ENCODE results near the gene ARNT2.

The ARNT2 gene

GRCh38 chr15:80619680-80620079, 215.5 kb downstream of the ARNT2 start:
- H3K4me3 ChIP-seq (ENCODE audit: low read length in 2 of 2), result no peak overlapping the region
- H3K27me3 ChIP-seq (ENCODE audit: control insufficient read depth in 1 of 2, insufficient read depth in 2 of 2, low read length in 2 of 2), result no peaks in the 10 kb centered on the region
- no peak overlapping the region for H3K9ac ChIP-seq (ENCODE audit: low read length in 2 of 2)

DNA sequence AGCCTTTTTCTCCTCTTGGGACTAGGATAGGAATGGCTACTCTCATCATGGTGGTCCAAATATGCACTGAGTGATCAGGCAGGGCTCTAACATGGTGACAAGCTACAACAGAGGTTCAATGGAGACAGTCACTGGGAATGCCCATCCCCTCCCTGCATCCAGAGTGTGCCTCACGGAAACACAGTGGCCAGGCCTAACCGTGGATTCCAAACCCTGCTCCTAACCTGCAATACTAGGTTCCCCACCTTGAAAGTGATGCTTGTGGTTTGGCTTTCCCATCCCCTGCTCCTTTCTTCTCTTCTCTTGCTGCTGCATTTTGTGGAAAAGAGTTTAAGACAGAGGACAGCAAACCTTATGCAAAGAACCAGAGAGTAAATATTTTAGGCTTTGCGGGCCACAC, 216.0 kb downstream of the ARNT2 start:
- H3K9me3 ChIP-seq (ENCODE audit: control insufficient read depth in 2 of 2, low read length in 2 of 2), result peaks cover 0 to 4% of the 10 kb centered on the region in 2 donors

More at GRCh38 chr15:80619680-80620079, 215.5 kb downstream of the ARNT2 start:
- H3K36me3 ChIP-seq (ENCODE audit: control insufficient read depth in 2 of 2, insufficient read depth in 2 of 2, low read length in 2 of 2), result no peaks in the 10 kb centered on the region
- H3K27ac ChIP-seq (ENCODE audit: low read length), result no peak overlapping the region
- peaks cover 0 to 4% of the 10 kb centered on the region in 2 donors for H3K9me3 ChIP-seq (ENCODE audit: control insufficient read depth in 2 of 2, low read length in 2 of 2)
- peaks cover 7% of the 10 kb centered on the region for H3K4me1 ChIP-seq (ENCODE audit: control insufficient read depth, insufficient read depth, low read length)

GRCh38 chr15:80620931-80621330, 216.7 kb downstream of the ARNT2 start:
- Histone ChIP-seq H3K4me3 (ENCODE audit: low read length in 2 of 2) (no peak overlapping the region), H3K9me3 (ENCODE audit: control insufficient read depth in 2 of 2, low read length in 2 of 2) (peaks cover 0 to 4% of the 10 kb centered on the region in 2 donors), H3K36me3 (ENCODE audit: control insufficient read depth in 2 of 2, insufficient read depth in 2 of 2, low read length in 2 of 2) (no peaks in the 10 kb centered on the region), H3K27ac (ENCODE audit: low read length) (no peak overlapping the region), H3K27me3 (ENCODE audit: control insufficient read depth in 1 of 2, insufficient read depth in 2 of 2, low read length in 2 of 2) (no peaks in the 10 kb centered on the region), H3K9ac (ENCODE audit: low read length in 2 of 2) (no peak overlapping the region), H3K4me1 (ENCODE audit: control insufficient read depth, insufficient read depth, low read length) (peaks cover 2% of the 10 kb centered on the region)

More for the DNA sequence above, 216.0 kb downstream of the ARNT2 start:
- no peaks in the 10 kb centered on the region for H3K36me3 ChIP-seq (ENCODE audit: control insufficient read depth in 2 of 2, insufficient read depth in 2 of 2, low read length in 2 of 2)
- no peaks in the 10 kb centered on the region for H3K27me3 ChIP-seq (ENCODE audit: control insufficient read depth in 1 of 2, insufficient read depth in 2 of 2, low read length in 2 of 2)
- H3K27ac ChIP-seq (ENCODE audit: low read length), result no peak overlapping the region
- H3K4me3 ChIP-seq (ENCODE audit: low read length in 2 of 2), result no peak overlapping the region
- H3K9ac ChIP-seq (ENCODE audit: low read length in 2 of 2), result no peak overlapping the region
- peaks cover 7% of the 10 kb centered on the region for H3K4me1 ChIP-seq (ENCODE audit: control insufficient read depth, insufficient read depth, low read length)

- no peaks in the 10 kb centered on the region for H3K36me3 ChIP-seq (ENCODE audit: control insufficient read depth in 2 of 2, insufficient read depth in 2 of 2, low read length in 2 of 2)
- peaks cover 0 to 4% of the 10 kb centered on the region in 2 donors for H3K9me3 ChIP-seq (ENCODE audit: control insufficient read depth in 2 of 2, low read length in 2 of 2)
Measured at GRCh38 chr15:80626643-80627120, 222.5 kb downstream of the ARNT2 start.

DNA sequence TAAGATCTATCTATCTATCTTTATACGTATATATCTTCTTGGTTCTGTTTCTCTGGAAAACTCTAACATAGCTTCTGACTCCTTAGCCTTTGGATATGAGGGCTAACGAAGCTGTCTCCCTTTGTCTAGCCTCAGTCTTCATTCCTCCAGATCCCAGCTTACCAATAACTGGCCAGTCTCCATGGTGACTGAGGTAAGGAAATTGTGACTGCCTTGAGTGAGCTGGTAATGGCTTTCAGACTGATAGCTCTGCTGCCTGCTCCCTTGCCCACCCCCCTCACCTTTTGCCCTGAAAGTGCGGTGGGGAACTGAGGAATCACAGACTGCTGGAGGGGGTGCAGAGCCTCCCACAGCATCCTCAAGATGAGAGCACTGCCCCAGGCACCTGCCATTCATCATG, 225.2 kb downstream of the ARNT2 start:
- H3K4me3 ChIP-seq (ENCODE audit: low read length in 2 of 2), result no peak overlapping the region
- H3K9me3 ChIP-seq (ENCODE audit: control insufficient read depth in 2 of 2, low read length in 2 of 2), result no peaks in the 10 kb centered on the region
- no peaks in the 10 kb centered on the region for H3K27me3 ChIP-seq (ENCODE audit: control insufficient read depth in 1 of 2, insufficient read depth in 2 of 2, low read length in 2 of 2)
- no peak overlapping the region for H3K27ac ChIP-seq (ENCODE audit: low read length)
- H3K4me1 ChIP-seq (ENCODE audit: control insufficient read depth, insufficient read depth, low read length), result no peaks in the 10 kb centered on the region
- no peaks in the 10 kb centered on the region for H3K36me3 ChIP-seq (ENCODE audit: control insufficient read depth in 2 of 2, insufficient read depth in 2 of 2, low read length in 2 of 2)
- no peak overlapping the region for H3K9ac ChIP-seq (ENCODE audit: low read length in 2 of 2)

More at GRCh38 chr15:80626643-80627120, 222.5 kb downstream of the ARNT2 start:
- H3K4me1 ChIP-seq (ENCODE audit: control insufficient read depth, insufficient read depth, low read length), result no peaks in the 10 kb centered on the region
- H3K27me3 ChIP-seq (ENCODE audit: control insufficient read depth in 1 of 2, insufficient read depth in 2 of 2, low read length in 2 of 2), result no peaks in the 10 kb centered on the region
- H3K4me3 ChIP-seq (ENCODE audit: low read length in 2 of 2), result no peak overlapping the region
- H3K27ac ChIP-seq (ENCODE audit: low read length), result no peak overlapping the region
- H3K9ac ChIP-seq (ENCODE audit: low read length in 2 of 2), result no peak overlapping the region

DNA sequence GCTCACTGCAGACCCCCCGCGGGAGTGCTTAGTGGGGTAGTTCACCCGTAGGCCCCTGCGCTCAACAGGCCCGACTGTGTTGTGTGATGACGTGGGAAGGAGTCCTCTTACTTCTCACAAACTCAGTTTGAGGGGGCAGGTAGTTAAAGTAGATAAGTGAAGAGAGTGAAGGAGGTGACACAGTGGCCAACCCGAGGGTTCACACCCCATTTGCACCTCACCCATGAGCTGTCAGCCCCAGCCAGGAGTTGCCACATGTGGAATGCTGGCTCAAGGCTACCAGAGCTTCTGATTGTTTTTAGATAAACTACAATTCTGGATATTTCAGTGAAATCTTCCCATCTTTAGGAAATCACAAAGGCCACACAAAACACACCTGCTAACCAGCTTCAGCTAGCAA, 226.8 kb downstream of the ARNT2 start:
- H3K4me1 ChIP-seq (ENCODE audit: control insufficient read depth, insufficient read depth, low read length), result no peaks in the 10 kb centered on the region
- H3K4me3 ChIP-seq (ENCODE audit: low read length in 2 of 2), result no peak overlapping the region
- no peaks in the 10 kb centered on the region for H3K27me3 ChIP-seq (ENCODE audit: control insufficient read depth in 1 of 2, insufficient read depth in 2 of 2, low read length in 2 of 2)
- H3K9me3 ChIP-seq (ENCODE audit: control insufficient read depth in 2 of 2, low read length in 2 of 2), result no peaks in the 10 kb centered on the region
- H3K27ac ChIP-seq (ENCODE audit: low read length), result no peak overlapping the region
- no peaks in the 10 kb centered on the region for H3K36me3 ChIP-seq (ENCODE audit: control insufficient read depth in 2 of 2, insufficient read depth in 2 of 2, low read length in 2 of 2)
- no peak overlapping the region for H3K9ac ChIP-seq (ENCODE audit: low read length in 2 of 2)

DNA sequence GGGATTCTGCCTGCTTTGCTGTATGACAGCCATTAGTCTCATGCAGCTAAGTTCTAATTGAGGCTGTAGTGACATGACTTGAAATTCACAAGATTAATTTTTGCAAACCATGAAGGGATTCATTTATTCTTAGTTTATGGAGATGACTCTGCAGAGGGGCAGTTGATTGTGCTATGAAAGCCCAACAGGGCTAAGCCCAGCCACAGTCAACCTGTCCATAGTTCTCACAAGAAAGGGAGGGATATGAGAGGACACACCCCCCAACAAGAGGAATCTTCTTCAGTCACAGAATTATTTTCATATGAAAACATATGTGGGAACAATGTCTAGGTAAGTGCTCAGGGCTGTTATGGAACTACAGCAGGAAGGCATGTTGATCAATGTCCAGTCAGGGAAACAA, 229.0 kb downstream of the ARNT2 start:
- H3K4me3 ChIP-seq (ENCODE audit: low read length in 2 of 2), result no peak overlapping the region
- no peak overlapping the region for H3K27ac ChIP-seq (ENCODE audit: low read length)
- no peaks in the 10 kb centered on the region for H3K27me3 ChIP-seq (ENCODE audit: control insufficient read depth in 1 of 2, insufficient read depth in 2 of 2, low read length in 2 of 2)
- H3K9me3 ChIP-seq (ENCODE audit: control insufficient read depth in 2 of 2, low read length in 2 of 2), result no peaks in the 10 kb centered on the region
- no peaks in the 10 kb centered on the region for H3K36me3 ChIP-seq (ENCODE audit: control insufficient read depth in 2 of 2, insufficient read depth in 2 of 2, low read length in 2 of 2)
- H3K4me1 ChIP-seq (ENCODE audit: control insufficient read depth, insufficient read depth, low read length), result no peaks in the 10 kb centered on the region
- H3K9ac ChIP-seq (ENCODE audit: low read length in 2 of 2), result no peak overlapping the region

DNA sequence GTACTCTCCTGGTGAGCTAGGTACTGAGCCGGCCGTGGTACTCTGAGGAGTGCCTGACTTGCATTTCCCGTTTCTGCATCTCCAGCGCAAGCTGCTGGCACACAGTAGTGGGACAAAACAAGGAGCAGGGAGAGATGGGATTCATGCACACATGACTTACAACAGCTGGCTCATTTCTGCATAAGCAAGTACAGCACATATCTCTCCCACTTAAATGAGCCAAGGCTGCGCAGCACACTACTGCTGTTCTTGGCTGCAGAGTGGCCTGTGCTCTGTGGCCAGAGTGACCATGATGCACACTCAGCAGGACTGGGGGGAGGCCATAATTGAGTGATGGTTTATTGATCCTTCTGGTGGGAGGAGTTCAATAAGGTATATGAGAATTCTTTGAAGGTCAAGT, 231.8 kb downstream of the ARNT2 start:
- H3K9me3 ChIP-seq (ENCODE audit: control insufficient read depth in 2 of 2, low read length in 2 of 2), result peaks cover 0 to 8% of the 10 kb centered on the region in 2 donors
- H3K36me3 ChIP-seq (ENCODE audit: control insufficient read depth in 2 of 2, insufficient read depth in 2 of 2, low read length in 2 of 2), result no peaks in the 10 kb centered on the region
- H3K27ac ChIP-seq (ENCODE audit: low read length), result no peak overlapping the region
- no peaks in the 10 kb centered on the region for H3K27me3 ChIP-seq (ENCODE audit: control insufficient read depth in 1 of 2, insufficient read depth in 2 of 2, low read length in 2 of 2)
- no peaks in the 10 kb centered on the region for H3K4me1 ChIP-seq (ENCODE audit: control insufficient read depth, insufficient read depth, low read length)
- no peak overlapping the region for H3K4me3 ChIP-seq (ENCODE audit: low read length in 2 of 2)
- no peak overlapping the region for H3K9ac ChIP-seq (ENCODE audit: low read length in 2 of 2)

- no peaks in the 10 kb centered on the region for H3K36me3 ChIP-seq (ENCODE audit: control insufficient read depth in 2 of 2, insufficient read depth in 2 of 2, low read length in 2 of 2)
- H3K9me3 ChIP-seq (ENCODE audit: control insufficient read depth in 2 of 2, low read length in 2 of 2), result peaks cover 0 to 10% of the 10 kb centered on the region in 2 donors
- H3K4me3 ChIP-seq (ENCODE audit: low read length in 2 of 2), result no peak overlapping the region
- H3K27me3 ChIP-seq (ENCODE audit: control insufficient read depth in 1 of 2, insufficient read depth in 2 of 2, low read length in 2 of 2), result no peaks in the 10 kb centered on the region
- H3K27ac ChIP-seq (ENCODE audit: low read length), result no peak overlapping the region
- H3K9ac ChIP-seq (ENCODE audit: low read length in 2 of 2), result no peak overlapping the region
- H3K4me1 ChIP-seq (ENCODE audit: control insufficient read depth, insufficient read depth, low read length), result no peaks in the 10 kb centered on the region
Measured at GRCh38 chr15:80636675-80637074, 232.5 kb downstream of the ARNT2 start.

GRCh38 chr15:80637747-80638146, 233.6 kb downstream of the ARNT2 start:
- no peaks in the 10 kb centered on the region for H3K36me3 ChIP-seq (ENCODE audit: control insufficient read depth in 2 of 2, insufficient read depth in 2 of 2, low read length in 2 of 2)
- H3K9me3 ChIP-seq (ENCODE audit: control insufficient read depth in 2 of 2, low read length in 2 of 2), result peaks cover 0 to 10% of the 10 kb centered on the region in 2 donors
- H3K27ac ChIP-seq (ENCODE audit: low read length), result no peak overlapping the region
- H3K9ac ChIP-seq (ENCODE audit: low read length in 2 of 2), result no peak overlapping the region
- no peaks in the 10 kb centered on the region for H3K27me3 ChIP-seq (ENCODE audit: control insufficient read depth in 1 of 2, insufficient read depth in 2 of 2, low read length in 2 of 2)
- H3K4me1 ChIP-seq (ENCODE audit: control insufficient read depth, insufficient read depth, low read length), result no peaks in the 10 kb centered on the region
- H3K4me3 ChIP-seq (ENCODE audit: low read length in 2 of 2), result no peak overlapping the region

- Histone ChIP-seq H3K27ac (ENCODE audit: low read length) (no peak overlapping the region), H3K4me3 (ENCODE audit: low read length in 2 of 2) (no peak overlapping the region), H3K9me3 (ENCODE audit: control insufficient read depth in 2 of 2, low read length in 2 of 2) (peaks cover 0 to 10% of the 10 kb centered on the region in 2 donors), H3K27me3 (ENCODE audit: control insufficient read depth in 1 of 2, insufficient read depth in 2 of 2, low read length in 2 of 2) (no peaks in the 10 kb centered on the region), H3K36me3 (ENCODE audit: control insufficient read depth in 2 of 2, insufficient read depth in 2 of 2, low read length in 2 of 2) (no peaks in the 10 kb centered on the region), H3K4me1 (ENCODE audit: control insufficient read depth, insufficient read depth, low read length) (no peaks in the 10 kb centered on the region), H3K9ac (ENCODE audit: low read length in 2 of 2) (no peak overlapping the region)
Measured at GRCh38 chr15:80638553-80639167, 234.5 kb downstream of the ARNT2 start.
